Measurements from ENCODE around the gene GPR83. TPM values are rescaled to one million over a fixed set of nuclear protein-coding genes. Genes with fewer than 3 reads are reported as not detected.
"Not testable (repeated sequence)": the region's sequence is repeated elsewhere in the genome, so short reads cannot be mapped to it uniquely, and the experiment has no call there.

GPR83 gene
- total RNA-seq, 1 experiment from 2014 or later = not detected

DNA sequence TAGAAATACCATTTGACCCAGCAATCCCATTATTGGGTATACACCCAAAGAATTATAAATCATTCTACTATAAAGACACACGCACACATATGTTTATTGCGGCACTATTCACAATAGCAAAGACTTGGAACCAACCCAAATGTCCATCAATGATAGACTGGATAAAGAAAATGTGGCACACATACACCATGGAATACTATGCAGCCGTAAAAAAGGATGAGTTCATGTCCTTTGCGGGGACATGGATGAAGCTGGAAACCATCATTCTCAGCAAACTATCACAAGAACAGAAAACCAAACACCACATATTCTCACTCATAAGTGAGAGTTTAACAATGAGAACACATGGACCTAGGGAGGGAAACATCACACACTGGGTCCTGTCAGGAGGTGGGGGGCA, 9.3 kb downstream of the GPR83 start:
- in situ Hi-C loops (cut with HindIII; ENCODE audit: low sequenced_read_pairs) = not testable (repeated sequence)

GRCh38 chr11:94379613-94380012, 21.6 kb downstream of the GPR83 start:
- no peak for DNase-seq (ENCODE audit: low spot score)
- in situ Hi-C loops (cut with HindIII; ENCODE audit: low sequenced_read_pairs) = no loop called here

More for the DNA sequence above, 9.3 kb downstream of the GPR83 start:
- DNase-seq (ENCODE audit: low spot score) = not testable (repeated sequence)

- in situ Hi-C loops (cut with HindIII; ENCODE audit: low sequenced_read_pairs) = no loop called here
- peak; percentile 70 for DNase-seq (ENCODE audit: low spot score)
These were observed 24.4 kb downstream of the GPR83 start for GRCh38 chr11:94376841-94377240.

DNA sequence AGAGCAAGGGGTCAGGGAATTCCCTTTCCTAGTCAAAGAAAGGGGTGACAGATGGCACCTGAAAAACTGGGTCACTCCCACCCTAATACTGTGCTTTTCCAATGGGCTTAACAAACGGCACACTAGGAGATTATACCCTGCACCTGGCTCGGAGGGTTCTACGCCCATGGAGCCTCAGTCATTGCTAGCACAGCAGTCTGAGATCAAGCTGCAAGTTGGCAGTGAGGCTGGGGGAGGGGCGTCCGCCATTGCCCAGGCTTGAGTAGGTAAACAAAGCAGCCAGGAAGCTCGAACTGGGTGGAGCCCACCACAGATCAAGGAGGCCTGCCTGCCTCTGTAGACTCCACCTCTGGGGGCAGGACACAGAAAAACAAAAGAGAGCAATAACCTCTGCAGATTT, 30.6 kb downstream of the GPR83 start:
- DNase-seq (ENCODE audit: low spot score); in situ Hi-C loops (cut with HindIII; ENCODE audit: low sequenced_read_pairs): not testable (repeated sequence)

- in situ Hi-C loops (cut with HindIII; ENCODE audit: low sequenced_read_pairs); DNase-seq (ENCODE audit: low spot score): not testable (repeated sequence)
These were observed 50.2 kb downstream of the GPR83 start for GRCh38 chr11:94350850-94351563.

- DNase-seq (ENCODE audit: low spot score); in situ Hi-C loops (cut with HindIII; ENCODE audit: low sequenced_read_pairs): not testable (repeated sequence)
These were observed 54.9 kb downstream of the GPR83 start for GRCh38 chr11:94346311-94346710.

DNA sequence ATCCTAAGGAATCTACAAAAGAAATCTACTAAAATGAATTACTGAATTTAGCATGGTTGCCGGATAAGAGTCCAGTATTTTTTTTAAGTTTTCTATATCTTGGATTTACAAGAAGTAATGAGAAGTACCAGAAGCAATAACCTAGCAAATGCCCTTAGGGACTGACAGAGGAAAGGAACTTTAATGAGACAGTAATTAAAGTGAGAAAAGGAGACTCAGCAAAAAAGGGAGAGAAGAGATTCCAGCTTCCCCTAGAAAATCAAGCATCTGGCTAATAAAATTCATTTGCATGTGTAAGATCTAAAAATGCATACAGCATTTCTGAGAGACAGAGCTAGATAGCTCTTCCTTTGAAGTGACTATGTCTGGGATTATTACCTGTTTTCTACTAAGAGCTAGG, 57.7 kb downstream of the GPR83 start:
- in situ Hi-C loops (cut with HindIII; ENCODE audit: low sequenced_read_pairs) = no loop called here
- no peak for DNase-seq (ENCODE audit: low spot score)

DNA sequence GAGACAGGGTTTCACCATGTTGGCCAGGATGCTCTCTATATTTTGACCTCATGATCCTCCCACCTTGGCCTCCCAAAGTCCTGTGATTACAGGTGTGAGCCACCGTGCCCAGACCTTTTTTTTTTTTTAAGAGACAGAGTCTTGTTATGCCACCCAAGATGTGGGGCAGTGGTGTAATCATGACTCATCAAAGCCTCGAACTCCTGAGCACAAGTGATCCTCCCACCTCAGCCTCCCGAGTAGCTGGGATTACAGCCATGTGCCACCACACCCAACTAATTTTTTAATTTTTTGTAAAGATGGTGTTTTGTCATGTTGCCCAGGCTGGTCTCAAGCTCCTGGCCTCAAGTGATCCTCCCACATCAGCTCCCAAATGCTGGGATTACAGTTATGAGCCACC, 59.0 kb downstream of the GPR83 start:
- DNase-seq (ENCODE audit: low spot score) = no peak
- in situ Hi-C loops (cut with HindIII; ENCODE audit: low sequenced_read_pairs) = no loop called here

DNA sequence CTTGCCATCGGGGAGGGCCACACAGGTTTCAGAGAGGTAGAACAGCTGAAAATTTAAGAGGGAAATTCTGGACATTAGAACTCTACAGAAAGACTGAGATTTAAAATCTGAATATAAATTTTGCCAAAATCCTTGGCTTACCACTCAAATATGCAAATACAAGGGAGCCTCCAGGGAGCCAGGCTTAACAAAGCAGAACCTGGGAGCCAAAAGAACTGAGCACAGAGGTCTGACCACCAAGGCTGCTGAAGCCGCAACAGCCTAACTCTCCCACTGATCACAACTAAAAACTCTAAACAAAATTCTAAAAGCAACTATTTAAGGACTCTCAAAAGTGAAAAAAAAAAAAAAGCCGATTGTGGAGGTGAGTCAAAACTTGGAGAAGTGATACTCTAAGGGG, 62.6 kb downstream of the GPR83 start:
- no peak for DNase-seq (ENCODE audit: low spot score)
- in situ Hi-C loops (cut with HindIII; ENCODE audit: low sequenced_read_pairs) = no loop called here

DNA sequence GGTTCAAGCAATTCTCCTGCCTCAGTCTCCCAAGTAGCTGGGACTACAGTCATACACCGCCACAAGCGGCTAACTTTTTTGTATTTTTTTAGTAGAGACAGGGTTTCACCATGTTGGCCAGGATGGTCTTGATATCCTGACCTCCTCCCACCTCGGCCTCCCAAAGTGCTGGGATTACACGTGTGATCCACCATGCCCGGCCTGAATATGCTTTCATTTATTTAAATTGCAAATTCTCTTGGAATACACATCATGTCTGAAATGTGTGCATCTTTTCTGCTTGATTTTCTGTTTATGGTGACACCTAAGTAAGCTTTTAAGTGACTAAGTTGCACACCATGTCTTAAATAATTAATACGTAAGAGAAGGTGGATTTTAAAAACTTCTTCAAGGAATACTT, 65.2 kb downstream of the GPR83 start:
- in situ Hi-C loops (cut with HindIII; ENCODE audit: low sequenced_read_pairs) = no loop called here
- no peak for DNase-seq (ENCODE audit: low spot score)

DNA sequence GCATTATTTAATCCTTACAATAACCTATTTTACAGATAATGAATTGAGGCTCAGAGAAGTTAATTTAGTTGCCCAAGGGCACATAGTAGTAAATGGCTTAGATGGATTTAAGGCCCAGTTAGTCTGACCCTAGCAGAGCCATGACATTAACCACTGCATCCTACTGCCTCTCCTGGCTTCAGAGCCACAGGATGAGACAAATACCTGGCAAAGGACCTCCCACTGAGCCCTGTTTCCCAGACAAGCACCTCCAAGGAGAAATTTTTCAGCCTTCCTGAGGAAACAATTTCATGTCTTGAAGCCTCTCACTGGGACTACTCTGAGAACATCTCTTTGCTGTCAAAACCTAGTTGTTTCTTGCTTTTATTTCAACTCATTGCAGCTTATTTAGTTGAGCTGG, 68.4 kb downstream of the GPR83 start:
- DNase-seq (ENCODE audit: low spot score) = no peak
- in situ Hi-C loops (cut with HindIII; ENCODE audit: low sequenced_read_pairs) = no loop called here

DNA sequence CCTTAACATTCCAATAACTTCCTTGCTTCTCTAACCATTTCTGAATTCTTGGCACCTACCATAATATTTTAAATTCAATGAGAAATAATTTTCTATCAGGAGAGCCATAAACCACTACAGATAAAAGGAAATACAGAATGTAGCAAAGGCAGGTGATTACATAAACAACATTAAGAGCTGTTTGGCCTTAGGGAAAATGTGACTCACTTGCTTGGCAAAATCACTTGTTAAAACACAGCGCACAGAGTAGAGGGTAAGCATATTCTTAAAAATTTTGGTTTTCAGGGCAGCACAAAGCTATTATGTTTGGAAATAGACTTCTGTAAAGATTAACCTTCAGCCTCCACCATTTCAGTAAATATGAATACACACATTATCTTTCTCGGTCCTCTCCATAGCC, 70.4 kb downstream of the GPR83 start:
- in situ Hi-C loops (cut with HindIII; ENCODE audit: low sequenced_read_pairs) = no loop called here

DNA sequence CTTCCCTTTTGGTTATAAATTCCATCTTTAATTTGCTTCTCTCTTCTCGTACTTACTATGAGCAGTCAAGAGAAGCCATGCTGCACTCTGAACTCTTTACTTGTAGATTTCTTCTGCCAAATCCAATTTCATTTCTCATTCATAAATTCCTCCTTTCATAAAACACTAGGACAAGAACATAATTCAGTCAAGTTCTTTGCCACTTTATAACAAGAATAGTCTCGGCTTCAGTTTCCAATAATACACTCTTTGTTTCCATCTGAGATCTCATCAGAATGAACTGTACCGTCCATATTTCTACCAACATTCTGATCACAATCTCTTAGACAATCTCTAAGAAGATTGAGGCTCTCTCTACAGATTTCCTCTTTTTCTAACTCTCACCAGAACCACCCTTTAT, 71.7 kb downstream of the GPR83 start:
- in situ Hi-C loops (cut with HindIII; ENCODE audit: low sequenced_read_pairs) = no loop called here
- no peak for DNase-seq (ENCODE audit: low spot score)

More for the DNA sequence above, 70.4 kb downstream of the GPR83 start:
- no peak for DNase-seq (ENCODE audit: low spot score)

- DNase-seq (ENCODE audit: low spot score) = no peak
- in situ Hi-C loops (cut with HindIII; ENCODE audit: low sequenced_read_pairs) = no loop called here
These were observed 72.6 kb downstream of the GPR83 start for GRCh38 chr11:94328587-94329080.

Other genes starting within 250 kb of the GPR83 start
- gene IZUMO1R, start 96.8 kb downstream of the GPR83 start, total RNA-seq (2014; rRNA removed; shearing (Covaris generic)) = not detected in 2 replicates
- gene MRE11, start 92.4 kb upstream of the GPR83 start, total RNA-seq (2014; rRNA removed; shearing (Covaris generic)) = 13.8 and 17.0 TPM in 2 replicates
- gene ANKRD49, start 92.6 kb upstream of the GPR83 start, total RNA-seq (2014; rRNA removed; shearing (Covaris generic)) = 13.2 and 17.7 TPM in 2 replicates
- not detected in 2 replicates for gene C11orf97, start 111.0 kb upstream of the GPR83 start, total RNA-seq (2014; rRNA removed; shearing (Covaris generic))
- not detected in 2 replicates for gene FUT4, start 142.5 kb upstream of the GPR83 start, total RNA-seq (2014; rRNA removed; shearing (Covaris generic))
- gene PIWIL4, start 165.9 kb upstream of the GPR83 start, total RNA-seq (2014; rRNA removed; shearing (Covaris generic)) = not detected in 2 replicates

All from G401 (cell line).